GM20431 (cell line): ENCODE results near the gene NBEAL1.
"Not testable (repeated sequence)": the region's sequence is repeated elsewhere in the genome, so short reads cannot be mapped to it uniquely, and the experiment has no call there.

Experiments
- in situ Hi-C: fragments of 300-500 bp; cut with MseI, MboI; formaldehyde crosslinking; loops from one replicate; pipeline ENCODE4 v1.15.0; 2020; ENCODE audit warnings: low sequenced_read_pairs; ENCODE audit not compliant: unreplicated experiment

Gene NBEAL1

DNA sequence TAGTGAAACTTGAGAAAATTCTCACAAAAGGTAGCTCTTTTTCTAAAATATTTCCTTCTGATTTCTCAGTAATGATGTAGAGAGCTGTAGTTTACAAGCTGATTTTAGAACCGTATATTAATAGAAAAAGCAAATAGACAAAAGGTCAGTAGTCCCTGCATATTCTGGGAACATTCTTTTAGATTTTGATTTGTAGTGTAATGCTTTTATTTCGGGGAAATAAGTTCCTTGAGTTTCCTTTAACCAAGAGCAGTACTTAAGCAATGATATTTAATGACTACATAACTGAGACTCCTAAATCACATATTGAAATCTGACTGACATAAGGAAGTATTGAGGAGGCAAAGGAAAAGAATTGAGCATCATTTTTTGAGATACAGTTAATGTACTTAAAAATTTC is 22.4 kb downstream of the NBEAL1 start:
- in situ Hi-C loops: no loop called here

DNA sequence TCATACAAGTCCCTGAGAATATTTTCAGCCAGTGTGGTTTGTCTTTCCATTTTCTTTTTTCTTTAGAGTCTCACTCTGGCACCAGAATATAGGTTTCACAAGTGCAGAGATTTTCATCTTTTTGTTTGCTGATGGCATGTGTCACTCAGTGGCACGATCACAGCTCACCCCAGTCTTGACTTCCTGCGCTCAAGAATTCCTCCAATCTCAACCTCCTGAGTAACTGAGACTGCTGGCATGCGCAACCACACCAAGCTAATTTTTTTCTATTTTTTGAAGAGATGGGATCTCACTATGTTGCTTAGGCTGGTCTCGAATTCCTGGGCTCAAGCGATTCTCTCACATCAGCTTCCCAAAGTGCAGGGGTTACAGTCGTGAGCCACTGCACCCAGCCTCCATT is 23.9 kb downstream of the NBEAL1 start:
- in situ Hi-C loops: no loop called here

DNA sequence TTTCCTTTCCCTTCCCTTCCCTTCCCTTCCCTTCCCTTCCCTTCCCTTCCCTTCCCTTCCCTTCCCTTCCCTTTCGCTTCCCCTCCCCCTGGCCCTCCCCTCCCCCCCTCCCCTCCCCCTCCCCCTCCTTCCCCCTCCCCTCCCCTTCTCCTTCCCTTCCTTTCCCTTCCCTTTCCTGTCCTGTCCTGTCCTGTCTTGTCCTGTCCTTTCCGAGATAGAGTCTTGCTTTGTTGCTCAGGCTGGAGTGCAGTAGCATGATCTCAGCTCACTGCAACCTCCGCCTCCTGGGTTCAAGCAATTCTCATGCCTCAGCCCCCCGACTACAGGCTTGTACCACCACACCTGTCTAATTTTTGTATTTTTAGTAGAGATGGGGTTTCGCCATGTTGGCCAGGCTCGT is 24.5 kb downstream of the NBEAL1 start:
- in situ Hi-C loops: not testable (repeated sequence)

DNA sequence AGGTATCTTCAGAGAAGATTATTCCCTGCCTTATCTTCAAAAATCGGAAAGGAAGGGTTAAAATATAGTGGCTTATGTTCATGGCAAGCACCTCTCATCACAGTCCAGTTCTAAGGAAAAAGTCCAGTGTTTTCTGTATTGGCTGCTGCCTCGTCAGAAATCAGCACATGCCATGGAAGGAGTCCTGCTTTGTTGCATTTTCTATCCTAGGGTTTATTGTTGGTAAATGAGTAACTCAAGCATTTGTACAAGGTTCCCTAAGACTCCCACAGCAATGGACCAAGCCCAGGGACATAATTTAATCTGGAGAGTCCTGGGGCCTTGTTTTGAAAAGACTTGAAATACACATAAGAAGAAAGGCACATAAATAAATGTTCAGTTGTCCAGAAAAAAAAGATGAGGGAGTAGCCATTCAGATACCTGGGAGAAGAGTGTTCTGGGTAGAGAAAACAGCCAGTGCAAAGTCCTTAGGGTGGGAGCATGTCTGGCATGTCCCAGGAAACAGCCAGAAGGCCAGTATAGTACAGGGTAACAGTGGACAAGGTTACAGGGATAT is 26.4 kb downstream of the NBEAL1 start:
- in situ Hi-C loops: no loop called here

DNA sequence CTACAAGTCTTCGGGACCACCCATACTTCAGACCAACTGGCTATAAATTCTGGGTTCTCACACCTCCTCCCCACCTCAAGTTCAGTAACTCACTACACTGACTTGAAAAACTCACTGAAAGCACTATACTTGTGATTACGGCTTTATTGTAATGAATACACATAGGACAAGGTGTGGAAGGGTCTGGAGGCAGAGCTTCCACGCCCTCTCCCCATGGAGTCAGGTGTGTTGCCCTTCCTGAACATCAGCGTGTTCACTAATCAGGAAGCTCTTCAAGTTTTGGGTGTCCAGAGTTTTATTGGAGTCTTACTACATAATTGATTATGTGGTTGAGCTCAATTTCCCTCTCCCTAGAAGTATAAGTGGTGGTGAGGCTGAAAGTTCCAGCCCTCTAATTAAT is 27.5 kb downstream of the NBEAL1 start:
- in situ Hi-C loops: no loop called here

DNA sequence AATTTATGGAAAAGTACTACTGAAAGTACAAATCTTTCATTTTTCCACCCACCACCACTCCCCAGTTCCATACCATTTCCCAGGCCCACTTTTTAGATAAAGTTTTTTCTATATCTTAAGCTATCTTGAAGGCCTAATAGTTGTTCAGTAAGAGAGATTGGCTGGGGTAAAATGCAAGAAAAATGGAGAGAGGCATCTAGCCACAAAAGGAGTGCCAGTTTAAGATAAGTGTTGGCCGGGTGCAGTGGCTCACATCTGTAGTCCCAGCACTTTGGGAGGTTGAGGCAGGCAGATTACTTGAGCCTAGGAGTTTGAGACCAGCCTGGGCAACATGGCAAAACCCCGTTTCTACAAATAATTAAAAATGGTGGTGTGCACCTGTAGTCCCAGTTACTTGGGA is 28.6 kb downstream of the NBEAL1 start:
- in situ Hi-C loops: no loop called here

DNA sequence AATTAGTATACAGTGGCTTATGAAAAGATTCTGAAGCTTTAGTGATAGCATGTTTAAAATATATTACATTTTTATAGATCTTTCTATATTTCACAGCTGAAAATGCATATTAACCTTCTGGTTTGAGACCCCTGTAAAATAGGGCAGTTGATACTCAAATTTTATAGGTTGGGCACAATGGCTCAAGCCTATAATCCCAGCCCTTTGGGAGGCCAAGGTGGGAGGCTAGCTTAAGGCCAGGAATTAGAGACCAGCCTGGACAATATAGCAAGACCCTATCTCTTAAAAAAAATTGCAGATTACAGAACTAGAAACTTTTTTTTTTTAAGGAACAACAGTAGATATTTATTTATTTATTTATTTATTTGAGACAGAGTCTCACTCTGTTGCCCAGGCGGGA is 31.2 kb downstream of the NBEAL1 start:
- in situ Hi-C loops: no loop called here

DNA sequence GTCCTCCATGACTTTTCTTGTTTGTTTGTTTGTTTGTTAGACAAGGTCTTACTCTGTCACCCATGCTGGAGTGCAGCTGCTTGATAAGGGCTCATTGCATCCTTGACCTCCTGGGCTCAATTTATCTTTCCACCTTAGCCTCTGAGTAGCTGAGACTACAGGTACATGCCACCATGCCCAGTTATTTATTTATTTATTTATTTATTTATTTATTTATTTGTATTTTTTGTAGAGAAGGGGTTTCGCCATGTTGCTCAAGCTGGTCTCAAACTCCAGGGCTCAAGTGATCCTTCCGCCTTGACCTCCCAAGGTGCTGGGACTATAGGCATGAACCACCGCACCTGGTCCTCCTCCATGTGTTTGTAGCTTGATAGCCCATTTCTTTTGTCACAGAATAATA is 37.9 kb downstream of the NBEAL1 start:
- in situ Hi-C loops: no loop called here

DNA sequence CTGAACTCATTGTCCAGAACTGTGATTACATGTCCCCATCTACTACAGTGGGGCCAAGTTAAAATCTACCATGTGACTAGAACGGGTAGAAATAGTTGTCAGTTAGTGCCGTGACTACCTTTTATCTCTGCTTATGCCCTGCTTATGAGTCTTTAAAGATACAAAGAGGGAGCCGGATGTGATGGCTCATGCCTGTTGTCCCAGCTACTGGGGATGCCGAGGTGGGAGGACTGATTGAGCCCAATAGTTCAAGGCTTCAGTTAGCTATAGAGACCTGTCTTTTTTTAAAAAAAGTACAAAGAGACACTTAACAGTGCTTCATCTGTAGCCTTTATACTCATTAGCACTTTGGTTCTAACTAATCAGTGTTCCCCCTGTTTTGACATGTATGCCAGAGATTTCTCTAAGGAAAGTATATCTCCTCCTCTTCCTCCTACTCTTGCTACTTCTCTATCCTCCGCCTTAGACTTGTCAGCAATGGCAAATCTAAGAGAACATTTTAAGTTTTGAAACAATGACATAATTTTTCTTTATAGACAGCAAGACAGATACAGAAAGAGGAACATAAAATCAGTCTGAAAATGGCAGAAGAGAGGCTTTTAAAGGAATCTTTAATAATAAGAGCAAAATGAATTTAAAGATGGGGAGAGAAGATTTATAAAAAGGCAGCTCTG is 45.0 kb downstream of the NBEAL1 start:
- in situ Hi-C loops: no loop called here

DNA sequence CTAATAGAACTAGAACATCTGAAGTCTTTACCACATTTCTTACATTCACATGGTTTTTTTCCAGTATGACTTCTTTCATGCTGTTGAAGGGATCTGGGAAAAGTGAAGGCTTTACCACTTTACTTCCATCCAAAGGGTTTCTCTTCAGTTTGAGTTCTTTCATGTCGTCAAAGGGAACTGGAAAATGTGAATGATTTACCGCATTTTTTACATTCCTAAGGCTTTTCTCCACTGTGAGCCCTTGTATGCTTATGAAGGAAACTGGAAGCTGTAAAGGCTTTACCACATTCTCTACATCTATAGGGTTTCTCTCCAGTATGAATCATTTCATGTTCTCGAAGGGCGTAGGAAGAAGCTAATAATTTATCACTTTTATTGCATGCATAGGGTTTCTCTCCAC is 46.7 kb downstream of the NBEAL1 start:
- in situ Hi-C loops: no loop called here

DNA sequence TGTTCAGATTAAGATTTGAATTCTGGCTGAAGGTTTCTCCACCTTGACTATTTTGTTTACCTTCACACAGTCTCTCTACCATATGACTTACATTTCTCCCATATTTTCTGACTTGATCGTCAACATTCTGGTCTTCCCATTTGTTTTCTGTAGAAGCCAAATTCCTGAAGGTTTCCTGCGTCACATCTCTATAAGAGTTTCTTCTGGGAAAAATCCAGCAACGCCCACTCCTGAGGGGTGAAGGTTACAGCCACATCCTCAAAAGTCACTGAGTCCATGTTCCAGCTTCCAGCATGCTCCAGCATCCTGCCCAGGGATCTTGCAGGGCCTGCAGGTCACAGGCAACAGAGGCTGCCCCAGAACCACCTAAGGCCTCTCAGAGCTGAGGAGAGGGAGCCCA is 47.5 kb downstream of the NBEAL1 start:
- in situ Hi-C loops: no loop called here

DNA sequence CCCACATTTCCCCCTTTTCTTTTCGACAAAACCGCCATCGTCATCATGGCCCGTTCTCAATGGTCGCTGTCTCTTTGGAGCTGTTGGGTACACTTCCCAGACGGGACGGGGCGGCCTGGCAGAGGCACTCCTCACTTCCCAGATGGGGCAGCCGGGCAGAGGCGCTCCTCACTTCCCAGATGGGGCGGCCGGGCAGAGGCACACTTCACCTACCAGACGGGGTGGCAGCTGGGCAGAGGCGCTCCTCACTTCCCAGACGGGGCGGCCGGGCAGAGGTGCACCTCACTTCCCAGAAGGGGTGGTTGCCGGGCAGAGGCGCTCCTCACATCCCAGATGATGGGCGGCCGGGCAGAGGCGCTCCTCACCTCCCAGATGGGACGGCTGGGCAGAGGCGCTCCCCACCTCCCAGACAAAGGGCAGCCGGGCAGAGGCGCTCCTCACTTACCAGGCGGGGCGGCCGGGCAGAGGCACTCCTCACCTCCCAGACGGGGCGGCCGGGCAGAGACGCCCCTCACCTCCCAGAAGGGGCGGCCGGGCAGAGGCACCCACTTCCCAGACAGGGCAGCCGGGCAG is 51.9 kb downstream of the NBEAL1 start:
- in situ Hi-C loops: not testable (repeated sequence)

DNA sequence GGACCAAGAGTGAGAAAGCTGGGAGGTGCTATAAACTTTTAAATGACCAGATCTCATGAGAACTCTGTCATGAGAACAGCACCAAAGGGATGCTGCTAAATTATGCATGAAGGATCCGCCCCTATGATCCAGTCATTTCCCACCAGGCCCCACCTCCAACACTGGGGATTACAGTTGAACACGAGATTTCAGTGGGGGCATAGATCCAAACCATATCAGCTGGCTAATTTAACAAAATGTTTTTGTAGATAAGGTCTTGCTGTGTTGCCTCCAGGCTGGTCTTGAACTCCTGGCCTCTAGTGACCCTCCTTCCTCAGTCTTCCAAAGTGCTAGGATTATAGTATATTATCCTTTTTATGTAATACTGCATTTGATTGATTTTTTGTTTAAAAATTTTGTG is 56.0 kb downstream of the NBEAL1 start:
- in situ Hi-C loops: no loop called here

DNA sequence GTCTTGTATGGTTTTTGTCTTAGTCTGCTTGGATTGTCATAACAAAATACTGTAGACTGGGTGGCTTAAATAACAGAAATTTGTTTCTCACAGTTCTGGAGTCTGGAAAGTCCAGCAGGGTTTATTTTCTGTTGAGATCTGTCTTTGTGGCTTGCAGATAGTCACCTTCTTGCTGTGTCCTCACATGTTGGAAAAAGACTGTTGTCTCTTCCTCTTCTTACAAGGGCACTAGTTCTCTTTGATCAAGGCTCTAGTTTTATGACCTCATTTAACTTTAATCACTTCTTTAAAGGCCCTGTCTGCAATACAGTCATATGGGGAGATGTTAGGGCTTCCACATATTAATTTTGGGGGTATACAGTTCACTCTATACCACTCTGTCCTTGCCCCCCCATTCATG is 56.5 kb downstream of the NBEAL1 start:
- in situ Hi-C loops: no loop called here

DNA sequence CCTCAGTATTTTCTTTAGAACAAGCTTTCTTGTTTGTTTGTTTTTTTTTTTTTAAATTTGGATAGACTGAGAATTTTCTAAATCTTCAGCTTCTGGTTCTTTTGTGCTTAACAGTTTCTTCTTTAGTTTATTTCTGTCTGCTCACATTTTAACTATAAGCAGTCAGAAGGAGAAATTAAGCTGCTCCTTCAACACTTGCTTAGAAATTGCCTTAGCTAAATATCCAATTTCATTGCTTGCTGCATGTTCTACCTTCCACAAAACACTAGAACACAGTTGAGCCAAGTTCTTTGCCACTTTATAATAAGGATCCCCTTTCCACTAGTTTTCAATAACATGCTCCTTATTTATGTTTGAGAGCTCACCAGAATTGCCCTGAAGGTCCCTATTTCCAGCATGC is 57.7 kb downstream of the NBEAL1 start:
- in situ Hi-C loops: no loop called here

DNA sequence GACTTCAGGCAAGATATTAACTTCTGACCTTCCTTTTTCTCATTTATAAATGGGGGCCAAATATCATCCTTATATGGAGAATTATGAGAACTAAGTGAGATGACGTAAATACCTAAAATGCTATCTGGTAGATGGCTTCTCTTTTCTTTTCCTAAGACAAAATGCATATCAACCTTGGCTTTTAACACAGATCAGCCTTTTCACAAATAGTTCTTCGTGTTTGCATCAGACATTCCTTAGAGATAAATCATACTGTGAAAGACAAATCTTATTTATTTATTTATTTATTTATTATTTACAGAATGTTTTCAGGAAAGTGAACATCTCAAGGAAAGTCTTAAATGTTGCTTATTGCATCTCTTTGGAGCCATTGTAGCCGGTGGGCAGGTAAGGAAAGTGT is 62.8 kb downstream of the NBEAL1 start:
- in situ Hi-C loops: no loop called here

DNA sequence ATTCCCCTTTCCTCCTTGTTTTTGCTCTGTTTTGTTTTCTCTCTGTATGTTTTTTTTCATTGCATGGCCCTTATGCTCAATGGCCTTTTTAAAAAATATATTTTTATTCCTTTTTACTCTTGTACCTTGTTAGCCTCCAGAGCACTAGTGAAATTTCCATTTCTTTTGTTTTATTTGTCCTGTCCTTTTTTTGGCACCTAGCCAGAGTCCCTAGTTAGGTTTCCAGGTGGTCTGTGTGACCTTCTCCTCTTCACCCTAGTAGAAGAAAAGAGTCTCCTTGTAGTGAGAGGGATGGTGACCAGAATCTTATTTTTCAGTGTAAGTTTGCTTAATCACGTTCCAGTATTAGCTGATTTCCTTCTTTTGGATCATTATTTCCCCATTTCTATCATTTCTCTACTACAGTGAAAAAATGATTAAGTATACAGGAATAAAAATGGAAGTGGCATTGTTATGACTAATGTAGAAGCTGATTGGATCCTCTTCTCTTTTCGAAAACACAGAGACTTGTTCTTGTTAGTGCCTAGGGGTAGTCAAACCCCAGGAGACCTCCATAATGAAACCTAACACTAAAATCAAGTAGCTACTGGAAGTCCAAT is 65.9 kb downstream of the NBEAL1 start:
- in situ Hi-C loops: no loop called here

DNA sequence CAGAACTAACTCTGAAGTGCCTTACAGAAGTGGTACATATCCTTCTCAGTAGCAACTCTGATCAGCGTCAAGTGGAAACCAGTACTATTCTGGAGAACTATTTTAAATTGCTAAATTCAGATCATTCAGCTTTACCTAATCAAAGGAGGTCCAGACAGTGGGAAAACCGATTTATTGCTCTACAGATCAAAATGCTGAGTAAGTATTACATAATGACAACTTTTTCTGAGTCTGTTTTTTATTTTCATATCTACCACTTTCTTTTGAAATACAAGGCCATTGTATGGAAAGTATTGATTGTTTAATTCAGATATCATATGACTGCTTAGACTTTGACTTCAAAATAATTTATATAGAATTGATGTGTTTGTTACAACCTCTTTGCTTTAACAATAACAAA is 68.7 kb downstream of the NBEAL1 start:
- in situ Hi-C loops: no loop called here

DNA sequence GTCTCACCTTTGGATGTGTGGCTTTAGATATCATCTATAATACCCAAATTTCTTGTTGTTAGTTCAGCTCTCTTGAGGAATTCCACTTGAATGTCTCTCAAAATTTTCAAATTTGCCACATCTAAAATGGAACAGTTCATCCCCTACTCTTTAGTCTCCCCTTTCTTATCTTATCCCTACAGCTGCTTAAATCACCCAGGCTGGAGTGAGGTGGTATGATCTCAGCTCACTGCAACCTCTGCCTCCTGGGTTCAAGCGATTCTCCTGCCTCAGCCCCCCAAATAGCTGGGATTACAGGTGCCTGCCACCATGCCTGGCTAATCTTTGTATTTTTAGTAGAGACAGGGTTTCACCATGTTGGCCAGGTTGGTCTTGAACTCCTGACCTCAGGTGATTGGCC is 71.7 kb downstream of the NBEAL1 start:
- in situ Hi-C loops: not testable (repeated sequence)

DNA sequence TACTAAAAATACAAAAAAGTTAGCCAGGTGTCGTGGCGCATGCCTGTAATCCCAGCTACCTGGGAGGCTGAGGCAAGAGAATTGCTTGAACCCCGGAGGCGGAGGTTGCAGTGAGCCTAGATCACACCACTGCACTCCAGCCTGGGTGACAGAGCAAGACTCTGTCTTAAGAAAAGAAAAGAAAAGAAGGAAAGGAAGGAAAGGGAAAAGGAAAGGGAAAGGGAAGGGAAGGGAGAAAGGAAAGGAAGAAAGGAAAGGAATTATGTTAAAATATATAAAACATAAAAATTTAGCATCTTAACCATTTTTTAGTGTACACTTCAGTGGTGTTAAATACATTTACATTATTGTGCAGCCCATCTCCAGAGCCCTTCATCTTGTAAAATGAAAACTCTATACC is 76.0 kb downstream of the NBEAL1 start:
- in situ Hi-C loops: not testable (repeated sequence)

DNA sequence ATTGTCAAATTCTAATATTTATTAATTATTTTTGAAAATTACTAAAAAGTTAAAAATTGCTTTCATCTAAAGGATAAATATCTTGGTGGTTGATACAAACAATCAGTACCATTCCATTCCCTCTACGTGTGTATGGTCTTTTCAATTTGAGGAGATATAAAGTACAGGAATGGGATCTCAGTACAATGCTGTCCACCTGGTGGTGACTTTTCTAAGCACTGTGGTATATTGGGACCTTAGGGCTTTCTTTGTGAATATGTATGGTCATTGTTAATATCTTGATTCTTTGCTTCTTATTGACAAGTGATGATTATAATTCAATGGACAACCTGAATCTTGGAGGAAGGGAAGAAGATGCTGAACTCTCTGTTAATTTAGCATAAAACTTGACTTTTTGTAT is 83.1 kb downstream of the NBEAL1 start:
- in situ Hi-C loops: no loop called here

DNA sequence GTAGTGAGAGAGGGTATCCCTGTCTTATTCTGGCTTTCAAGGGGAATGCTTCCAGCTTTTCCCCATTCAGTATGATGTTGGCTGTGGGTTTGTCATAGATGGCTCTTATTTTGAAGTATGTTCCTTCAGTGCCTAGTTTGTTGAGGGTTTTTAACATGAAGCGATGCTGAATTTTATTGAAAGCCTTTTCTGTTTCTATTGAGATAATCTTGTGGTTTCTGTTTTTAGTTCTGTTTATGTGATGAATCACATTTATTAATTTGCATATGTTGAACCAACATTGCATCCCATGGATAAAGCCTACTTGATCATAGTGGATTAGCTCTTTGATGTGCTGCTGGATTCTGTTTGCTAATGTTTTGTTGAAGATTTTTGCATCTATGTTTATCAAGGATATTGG is 87.7 kb downstream of the NBEAL1 start:
- in situ Hi-C loops: not testable (repeated sequence)
